COLO829 (cell line): ENCODE measurements around the gene CDKN2AIPNL.

Experiments used
- DNase-seq: peaks from one replicate; pipeline ENCODE4 v3.0.0; 2012; ENCODE audit warnings: low spot score

Gene CDKN2AIPNL

GRCh38 chr5:134411546-134412266 is at the start of gene CDKN2AIPNL:
Gene CDKN2AIPNL, minus strand, starts transcription at chr5:134411881. Its CDS starts 27 bp downstream, at chr5:134411854.
- peak; percentile 67 for DNase-seq

GRCh38 chr5:134460551-134460950 is 48.9 kb upstream of the CDKN2AIPNL start:
- DNase-seq = no peak

- no peak for DNase-seq
Measured at GRCh38 chr5:134459491-134459890, 47.8 kb upstream of the CDKN2AIPNL start.

- no peak for DNase-seq
Measured at GRCh38 chr5:134459010-134459403, 47.3 kb upstream of the CDKN2AIPNL start.

GRCh38 chr5:134458234-134459009 is 46.7 kb upstream of the CDKN2AIPNL start:
- no peak for DNase-seq

GRCh38 chr5:134457801-134458200 is 46.1 kb upstream of the CDKN2AIPNL start:
- no peak for DNase-seq

- no peak for DNase-seq
Measured at GRCh38 chr5:134456825-134457224, 45.1 kb upstream of the CDKN2AIPNL start.

- DNase-seq = no peak
Measured at GRCh38 chr5:134455466-134455865, 43.8 kb upstream of the CDKN2AIPNL start.

GRCh38 chr5:134453016-134453415 is 41.3 kb upstream of the CDKN2AIPNL start:
- DNase-seq = no peak

GRCh38 chr5:134451936-134452505 is 40.3 kb upstream of the CDKN2AIPNL start:
- peak; percentile 46 for DNase-seq

GRCh38 chr5:134451225-134451935 is 39.7 kb upstream of the CDKN2AIPNL start:
- no peak for DNase-seq

- no peak for DNase-seq
Measured at GRCh38 chr5:134450374-134450773, 38.7 kb upstream of the CDKN2AIPNL start.

GRCh38 chr5:134449167-134449566 is 37.5 kb upstream of the CDKN2AIPNL start:
- no peak for DNase-seq

- no peak for DNase-seq
Measured at GRCh38 chr5:134447815-134448520, 36.3 kb upstream of the CDKN2AIPNL start.

GRCh38 chr5:134446938-134447337 is 35.3 kb upstream of the CDKN2AIPNL start:
- DNase-seq = no peak

GRCh38 chr5:134445856-134446818 is 34.5 kb upstream of the CDKN2AIPNL start:
- no peak for DNase-seq

- DNase-seq = no peak
Measured at GRCh38 chr5:134444941-134445471, 33.3 kb upstream of the CDKN2AIPNL start.

- no peak for DNase-seq
Measured at GRCh38 chr5:134440201-134440755, 28.6 kb upstream of the CDKN2AIPNL start.

- no peak for DNase-seq
Measured at GRCh38 chr5:134439210-134439654, 27.6 kb upstream of the CDKN2AIPNL start.

- DNase-seq = no peak
Measured at GRCh38 chr5:134438721-134439123, 27.0 kb upstream of the CDKN2AIPNL start.
